ENCODE measurements around the gene BLACAT1.

GRCh38 chr1:205420938-205421337, 34.9 kb downstream of the BLACAT1 start:
- TF ChIP-seq CTCF (IDR thresholded peaks at IDR 0.05), result no peak
- TF ChIP-seq POLR2A (IDR thresholded peaks at IDR 0.05), result no peak

All from Peyer's patch (tissue), 4 donors.